Tibial nerve (tissue), 4 donors: ENCODE data around the gene RBCK1. TPM values are rescaled to one million over a fixed set of nuclear protein-coding genes. Genes with fewer than 3 reads are reported as not detected.
A peak's percentile ranks its signal among the peaks of the same experiment; 100 is the strongest.

ENCODE experiments used
- DNase-seq, 2 donors: peaks; one replicate each; pipeline ENCODE4 v3.0.0-alpha.2; 2019; ENCODE audit warnings: low spot score in 2 of 2
- H3K27ac ChIP-seq, 4 donors: fragments of 200-600 bp; sonication (generic) in 3 of 4; one replicate each; pipeline ENCODE4 v1.5.1; 2017 to 2019; ENCODE audit warnings: mild to moderate bottlenecking in 1 of 4
- H3K27me3 ChIP-seq, 2 donors: fragments of 200-600 bp; sonication (generic) in 1 of 2; one replicate each; pipeline versions ENCODE4 v1.5.1 to v1.6.0; 2017 to 2019
- H3K36me3 ChIP-seq, 3 donors: fragments of 200-600 bp; sonication (generic); one replicate each; pipeline ENCODE4 v1.5.1; 2018 to 2019
- H3K4me1 ChIP-seq, 4 donors: fragments of 200-600 bp; sonication (generic) in 3 of 4; one replicate each; pipeline ENCODE4 v1.5.1; 2017 to 2019
- H3K4me3 ChIP-seq, 4 donors: fragments of 200-600 bp; sonication (generic) in 3 of 4; one replicate each; pipeline ENCODE4 v1.5.1; 2017 to 2019; ENCODE audit warnings: mild to moderate bottlenecking in 1 of 4, moderate library complexity in 1 of 4
- H3K9me3 ChIP-seq, 4 donors: fragments of 200-600 bp; sonication (generic) in 3 of 4; one replicate each; pipeline ENCODE4 v1.5.1; 2017 to 2019
- CTCF ChIP-seq, 5 experiments: fragments of 200-600 bp in 3 of 5; fragments of 450-650 bp in 2 of 5; sonication (generic) in 3 of 5; IDR thresholded peaks; one replicate each; pipeline ENCODE4 v1.5.1; 2016 to 2019; ENCODE audit warnings: antibody characterized with exemption in 5 of 5, mild to moderate bottlenecking in 3 of 5, moderate library complexity in 2 of 5
- EP300 ChIP-seq, 2 donors: sonication (generic); formaldehyde crosslinking; IDR thresholded peaks; one replicate each; pipeline ENCODE4 v1.6.1; 2017; ENCODE audit warnings: antibody characterized with exemption in 2 of 2, mild to moderate bottlenecking in 1 of 2
- POLR2A ChIP-seq, 2 donors: fragments of 450-650 bp; IDR thresholded peaks; one replicate each; pipeline ENCODE4 v1.6.1; 2017; ENCODE audit warnings: antibody characterized with exemption in 2 of 2, mild to moderate bottlenecking in 2 of 2, moderate library complexity in 2 of 2
- WGBS, 2 donors: methylation state at CpG; one replicate each; pipeline ENCODE4 v1.1.5; 2018; 5-methylcytosine and 5-hydroxymethylcytosine counted together
- total RNA-seq, 4 donors: library from RNA; depleted of rRNA; stranded (reverse); fragments of >200 nt; gene quantifications; one replicate each; pipeline ENCODE4 v1.1.0, GENCODE V29; 2016

RBCK1 gene
- total RNA-seq, 4 donors from 2014 or later, result 93.5 to 149 (median 118) TPM

- 84 to 88% methylated on average over 4 of the region's 4 CpGs for WGBS, 2 donors
- TF ChIP-seq POLR2A (IDR thresholded peaks at IDR 0.05), result no peak
- no peak for DNase-seq
- Histone ChIP-seq H3K9me3 (no peaks in the 10 kb centered on the region), H3K4me3 (no peak overlapping the region), H3K36me3 (peaks cover 0 to 96% (median 14%) of the 10 kb centered on the region in 3 donors), H3K4me1 (no peaks in the 10 kb centered on the region), H3K27ac (no peak overlapping the region), H3K27me3 (no peaks in the 10 kb centered on the region)
Measured at GRCh38 chr20:427401-427800, 19.3 kb downstream of the RBCK1 start.

DNA sequence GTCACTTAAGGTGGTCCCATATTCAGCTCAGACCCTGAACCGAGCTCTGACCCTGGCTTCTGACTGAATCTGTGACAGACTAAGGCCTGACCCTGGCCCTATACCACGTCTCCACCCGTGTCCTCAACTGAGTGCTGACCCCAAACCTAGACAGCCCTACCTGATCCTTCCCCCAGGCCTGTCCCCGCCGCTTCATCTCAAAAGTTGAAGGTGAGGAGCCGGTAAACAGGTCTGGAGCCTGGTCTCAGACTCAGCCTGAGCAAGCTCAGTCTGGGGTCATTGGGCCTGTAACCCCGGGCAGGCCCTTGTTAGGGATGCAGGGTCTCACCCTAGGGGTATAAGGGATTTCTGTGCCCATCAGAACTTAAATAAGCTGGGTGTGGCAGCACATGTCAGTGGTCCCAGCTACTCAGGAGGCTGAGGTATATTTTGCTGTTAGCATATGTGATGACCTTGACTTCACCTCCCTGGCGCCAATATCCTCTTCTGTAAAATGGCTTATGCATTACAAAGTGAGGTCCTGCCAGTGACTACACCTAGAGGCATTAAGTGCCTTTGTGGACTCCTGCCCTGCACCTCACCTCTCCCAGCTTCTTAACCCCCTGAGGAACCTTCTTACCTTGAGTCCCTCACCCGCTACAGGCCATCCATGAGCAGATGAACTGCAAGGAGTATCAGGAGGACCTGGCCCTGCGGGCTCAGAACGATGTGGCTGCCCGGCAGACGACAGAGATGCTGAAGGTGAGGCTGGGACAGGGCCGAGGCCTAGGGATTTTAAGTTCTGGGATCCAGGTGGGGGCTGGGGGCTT, 20.0 kb downstream of the RBCK1 start:
- Histone ChIP-seq H3K9me3 (no peaks in the 10 kb centered on the region), H3K27ac (no peak overlapping the region), H3K4me3 (no peak overlapping the region), H3K36me3 (peaks cover 0 to 96% (median 14%) of the 10 kb centered on the region in 3 donors), H3K4me1 (no peaks in the 10 kb centered on the region), H3K27me3 (no peaks in the 10 kb centered on the region)
- WGBS, 2 donors, result 92 to 96% methylated on average over 12 to 13 of the region's 14 CpGs
- DNase-seq, result no peak
- TF ChIP-seq POLR2A (IDR thresholded peaks at IDR 0.05) (no peak), CTCF (IDR thresholded peaks at IDR 0.05) (no peak), EP300 (IDR thresholded peaks at IDR 0.05) (no peak)

- Histone ChIP-seq H3K36me3 (peaks cover 0 to 90% (median 14%) of the 10 kb centered on the region in 3 donors), H3K4me1 (no peaks in the 10 kb centered on the region), H3K9me3 (no peaks in the 10 kb centered on the region), H3K27ac (no peak overlapping the region), H3K4me3 (no peak overlapping the region), H3K27me3 (no peaks in the 10 kb centered on the region)
- no peak for DNase-seq
- WGBS, 2 donors, result 79 to 91% methylated on average over 13 of the region's 14 CpGs
- TF ChIP-seq EP300 (IDR thresholded peaks at IDR 0.05), result no peak
- TF ChIP-seq POLR2A (IDR thresholded peaks at IDR 0.05), result no peak
- TF ChIP-seq CTCF (IDR thresholded peaks at IDR 0.05), result no peak
Measured at GRCh38 chr20:428658-429200, 20.6 kb downstream of the RBCK1 start.

- Histone ChIP-seq H3K4me1 (no peaks in the 10 kb centered on the region), H3K4me3 (no peak overlapping the region), H3K36me3 (peaks cover 0 to 88% (median 15%) of the 10 kb centered on the region in 3 donors), H3K9me3 (no peaks in the 10 kb centered on the region), H3K27me3 (no peaks in the 10 kb centered on the region), H3K27ac (no peak overlapping the region)
- 84 to 87% methylated on average over 20 of the region's 21 CpGs for WGBS, 2 donors
- no peak for DNase-seq
- TF ChIP-seq CTCF (IDR thresholded peaks at IDR 0.05) (no peak), EP300 (IDR thresholded peaks at IDR 0.05) (no peak), POLR2A (IDR thresholded peaks at IDR 0.05) (no peak)
Measured at GRCh38 chr20:430091-430999, 22.2 kb downstream of the RBCK1 start.

DNA sequence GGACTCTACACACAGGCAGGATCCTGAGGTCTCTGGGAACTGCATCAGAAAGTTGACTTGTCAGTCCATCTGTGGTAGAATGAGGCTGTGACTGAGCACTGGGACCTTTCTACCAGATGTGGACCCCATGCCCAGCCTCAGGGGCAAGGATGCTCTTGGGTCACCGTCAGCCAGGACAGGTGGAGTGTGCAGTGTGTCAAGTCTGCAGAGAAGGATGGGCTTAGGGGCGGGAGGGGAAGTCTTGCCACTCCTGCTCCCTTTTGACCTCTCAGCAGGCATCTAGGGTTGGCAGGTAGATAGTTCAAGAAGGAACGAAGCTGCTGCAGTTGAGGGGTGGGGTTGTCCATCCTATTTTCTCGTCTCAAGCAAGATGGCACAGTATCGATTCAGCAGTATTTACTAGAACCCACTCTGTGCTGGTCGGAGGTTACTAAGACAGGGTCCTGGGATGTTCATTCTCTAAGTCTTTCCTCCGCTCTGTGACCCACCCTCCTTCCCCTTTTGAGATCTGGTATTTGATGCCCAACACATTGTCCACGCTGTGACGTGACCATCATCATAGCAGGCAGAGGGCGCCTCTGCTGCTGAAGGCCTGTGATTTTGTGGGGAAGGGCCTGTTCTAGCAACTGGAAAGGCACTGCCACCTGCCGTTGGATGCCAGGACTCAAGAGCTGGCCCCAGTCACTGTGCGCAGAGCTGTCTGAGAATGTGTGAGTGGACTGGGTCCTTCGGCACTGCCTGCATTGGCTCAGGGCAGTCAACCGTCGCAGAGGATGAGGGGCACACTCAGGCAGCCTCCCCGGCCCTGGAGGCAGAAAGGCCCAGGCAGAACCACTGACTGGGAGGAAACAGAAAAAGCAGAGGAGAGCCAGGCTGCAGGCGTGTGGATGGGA, 23.2 kb downstream of the RBCK1 start:
- WGBS, 2 donors, result 57 to 62% methylated on average over 17 of the region's 17 CpGs
- Histone ChIP-seq H3K9me3 (no peaks in the 10 kb centered on the region), H3K36me3 (peaks cover 0 to 90% (median 23%) of the 10 kb centered on the region in 3 donors), H3K4me1 (no peaks in the 10 kb centered on the region), H3K4me3 (no peak overlapping the region), H3K27me3 (no peaks in the 10 kb centered on the region), H3K27ac (no peak overlapping the region)
- peak in 1 of 2 donors; percentile 34 for DNase-seq
- TF ChIP-seq EP300 (IDR thresholded peaks at IDR 0.05) (no peak), CTCF (IDR thresholded peaks at IDR 0.05) (peak; percentile 31 to 66 (median 49))
